Measurements from ENCODE around the gene TNFRSF4. TPM values are rescaled to one million over a fixed set of nuclear protein-coding genes. Genes with fewer than 3 reads are reported as not detected.
A peak's percentile ranks its signal among the peaks of the same experiment; 100 is the strongest.

TNFRSF4 gene
- total and polyA plus RNA-seq, 8 donors = 2.0 to 4.5 (median 3.1) TPM

DNA sequence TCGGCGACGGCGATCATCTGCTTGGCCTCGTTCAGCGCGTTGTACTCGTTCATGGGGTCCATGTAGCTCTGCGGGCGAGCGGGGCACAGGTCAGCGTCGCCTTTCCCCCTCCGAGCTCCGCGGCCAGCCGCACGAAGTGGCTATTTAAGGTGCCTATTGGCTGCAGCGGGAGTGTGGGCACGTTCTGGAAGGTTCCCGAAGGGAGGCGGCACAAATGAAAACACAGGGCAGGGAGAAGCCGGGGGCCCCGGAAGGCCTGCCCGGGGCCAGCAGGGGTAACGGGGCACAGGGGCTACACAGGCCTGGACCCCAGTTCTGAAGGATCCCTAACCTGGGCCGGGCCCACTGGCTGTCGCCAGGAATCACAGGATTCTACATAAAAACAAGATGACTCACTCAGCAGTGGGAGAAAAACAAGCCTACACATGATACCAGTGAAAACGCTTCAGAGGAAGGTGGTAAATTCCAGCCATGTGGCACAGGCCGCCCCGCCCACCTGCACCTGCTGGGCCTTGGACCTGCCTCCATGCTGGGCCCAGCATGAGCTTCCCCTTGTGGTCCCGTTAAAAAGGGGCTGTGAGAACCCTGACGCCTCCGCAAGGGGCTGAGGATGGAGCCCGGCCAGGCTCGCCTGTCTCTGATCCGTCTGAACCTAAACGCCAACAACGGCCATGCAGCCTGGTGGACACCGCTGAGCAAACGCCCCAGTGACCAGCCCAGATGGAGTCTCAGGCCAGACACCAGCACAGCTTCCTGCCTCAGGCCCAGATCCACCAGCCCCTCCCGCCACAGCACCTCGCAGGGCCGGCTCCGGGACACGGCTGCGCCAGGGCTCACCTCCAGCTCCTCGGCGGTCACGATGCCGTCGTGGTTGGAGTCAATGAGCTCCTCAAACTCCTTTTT lies 3.9 kb upstream of the TNFRSF4 start:
- Histone ChIP-seq H3K36me3 (peaks cover 0 to 77% of the 10 kb centered on the region in 2 donors), H3K27me3 (peaks cover 0 to 17% of the 10 kb centered on the region in 2 donors), H3K27ac (no peak overlapping the region), H3K9me3 (no peaks in the 10 kb centered on the region), H3K4me1 (peaks cover 0 to 30% of the 10 kb centered on the region in 2 donors), H3K4me3 (no peak overlapping the region)
- intact Hi-C loops (cut with DNase I) = no loop called here
- no peak for ATAC-seq
- no peak for DNase-seq
- TF ChIP-seq, protein P1, sequence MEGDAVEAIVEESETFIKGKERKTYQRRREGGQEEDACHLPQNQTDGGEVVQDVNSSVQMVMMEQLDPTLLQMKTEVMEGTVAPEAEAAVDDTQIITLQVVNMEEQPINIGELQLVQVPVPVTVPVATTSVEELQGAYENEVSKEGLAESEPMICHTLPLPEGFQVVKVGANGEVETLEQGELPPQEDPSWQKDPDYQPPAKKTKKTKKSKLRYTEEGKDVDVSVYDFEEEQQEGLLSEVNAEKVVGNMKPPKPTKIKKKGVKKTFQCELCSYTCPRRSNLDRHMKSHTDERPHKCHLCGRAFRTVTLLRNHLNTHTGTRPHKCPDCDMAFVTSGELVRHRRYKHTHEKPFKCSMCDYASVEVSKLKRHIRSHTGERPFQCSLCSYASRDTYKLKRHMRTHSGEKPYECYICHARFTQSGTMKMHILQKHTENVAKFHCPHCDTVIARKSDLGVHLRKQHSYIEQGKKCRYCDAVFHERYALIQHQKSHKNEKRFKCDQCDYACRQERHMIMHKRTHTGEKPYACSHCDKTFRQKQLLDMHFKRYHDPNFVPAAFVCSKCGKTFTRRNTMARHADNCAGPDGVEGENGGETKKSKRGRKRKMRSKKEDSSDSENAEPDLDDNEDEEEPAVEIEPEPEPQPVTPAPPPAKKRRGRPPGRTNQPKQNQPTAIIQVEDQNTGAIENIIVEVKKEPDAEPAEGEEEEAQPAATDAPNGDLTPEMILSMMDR (IDR thresholded peaks at IDR 0.05) = no peak

DNA sequence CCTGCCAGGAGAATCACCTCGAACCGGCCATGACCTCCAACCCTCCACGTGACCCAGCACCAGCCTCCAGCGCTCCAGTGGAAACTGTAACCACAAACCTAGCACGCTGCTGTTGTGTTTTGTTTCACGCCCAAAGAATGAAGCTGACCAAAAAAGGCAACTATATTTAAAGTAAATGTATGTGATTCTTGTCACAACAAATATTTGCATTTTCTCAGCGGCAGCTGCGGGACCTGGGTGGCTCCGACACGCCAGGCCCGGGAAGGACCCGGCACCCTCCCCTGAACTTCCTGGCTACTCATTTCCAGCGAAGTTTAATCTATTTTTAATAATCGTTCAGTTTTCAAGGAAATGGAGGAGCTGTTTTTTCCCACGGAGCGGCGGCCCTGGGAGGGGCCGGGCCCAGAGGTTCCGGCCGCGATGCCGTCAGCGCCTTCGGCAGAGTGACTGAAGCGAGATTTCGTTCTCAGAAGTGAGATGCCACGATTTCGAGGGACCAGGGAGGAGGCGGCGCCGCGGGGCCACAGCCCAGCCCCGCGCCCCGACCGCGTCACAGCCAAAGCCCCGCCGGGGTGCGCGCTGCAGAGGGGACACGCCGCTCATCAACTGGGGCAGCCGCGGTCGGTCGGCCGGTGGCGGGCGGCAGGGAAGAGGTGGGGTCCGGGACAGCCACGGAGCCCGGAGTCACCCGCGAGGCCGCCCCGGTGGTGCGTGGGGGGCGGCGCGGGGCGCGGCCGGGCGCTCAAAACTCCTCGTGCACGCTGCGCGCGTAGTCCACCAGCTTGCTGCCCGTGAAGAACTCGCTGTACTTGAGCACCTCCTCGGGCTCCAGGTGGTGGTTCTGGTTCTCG lies 3.0 kb upstream of the TNFRSF4 start:
- Histone ChIP-seq H3K4me3 (no peak overlapping the region), H3K27ac (no peak overlapping the region), H3K9me3 (no peaks in the 10 kb centered on the region), H3K4me1 (peaks cover 0 to 38% of the 10 kb centered on the region in 2 donors), H3K27me3 (peaks cover 0 to 22% of the 10 kb centered on the region in 2 donors), H3K36me3 (peaks cover 0 to 69% of the 10 kb centered on the region in 2 donors)
- intact Hi-C loops (cut with DNase I) = no loop called here
- TF ChIP-seq, protein P1 (IDR thresholded peaks at IDR 0.05) = no peak
- DNase-seq (no peak), ATAC-seq (no peak)

DNA sequence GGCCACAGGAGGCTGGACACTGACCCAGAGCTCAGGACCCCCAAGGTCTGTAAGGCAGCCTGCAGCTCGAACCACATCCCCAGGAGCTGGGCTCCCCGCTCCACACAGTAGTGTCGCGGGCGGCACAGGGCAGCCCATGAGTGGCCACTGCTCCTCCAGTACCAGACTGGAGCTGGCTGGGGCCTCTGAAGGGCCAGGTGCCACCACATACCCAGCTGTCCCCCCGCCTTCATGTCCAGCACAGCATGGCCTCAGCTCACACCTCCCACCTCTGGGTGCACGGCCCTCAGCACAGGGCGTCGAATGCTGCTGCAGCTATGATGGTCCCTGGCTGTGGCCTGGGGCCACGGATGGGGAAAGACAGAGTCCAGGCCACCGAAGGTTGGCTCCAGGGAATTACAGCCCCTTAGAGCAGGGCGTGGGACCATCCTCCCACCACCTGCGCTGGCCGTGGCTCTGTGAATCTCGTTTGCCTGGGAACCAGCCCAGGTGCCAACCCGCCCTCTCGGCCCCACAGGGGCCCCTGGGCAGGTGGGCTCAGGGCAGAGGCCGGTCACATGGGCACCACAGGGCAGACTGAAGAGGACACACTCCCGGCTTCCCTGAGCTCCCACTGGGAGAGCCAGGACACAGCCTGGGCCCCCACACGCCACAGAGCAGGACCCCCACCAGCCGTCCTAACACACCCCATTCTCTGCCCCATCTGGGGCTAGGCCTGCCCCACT lies 2.1 kb upstream of the TNFRSF4 start:
- Histone ChIP-seq H3K36me3 (peaks cover 0 to 59% of the 10 kb centered on the region in 2 donors), H3K27me3 (peaks cover 0 to 26% of the 10 kb centered on the region in 2 donors), H3K4me3 (no peak overlapping the region), H3K4me1 (peaks cover 0 to 40% of the 10 kb centered on the region in 2 donors), H3K27ac (peak overlapping the region in 1 of 2 donors; percentile 28), H3K9me3 (no peaks in the 10 kb centered on the region)
- TF ChIP-seq, protein P1 (IDR thresholded peaks at IDR 0.05) = no peak
- ATAC-seq (no peak), DNase-seq (peak in 1 of 4 donors; percentile 65)
- intact Hi-C loops (cut with DNase I) = no loop called here

DNA sequence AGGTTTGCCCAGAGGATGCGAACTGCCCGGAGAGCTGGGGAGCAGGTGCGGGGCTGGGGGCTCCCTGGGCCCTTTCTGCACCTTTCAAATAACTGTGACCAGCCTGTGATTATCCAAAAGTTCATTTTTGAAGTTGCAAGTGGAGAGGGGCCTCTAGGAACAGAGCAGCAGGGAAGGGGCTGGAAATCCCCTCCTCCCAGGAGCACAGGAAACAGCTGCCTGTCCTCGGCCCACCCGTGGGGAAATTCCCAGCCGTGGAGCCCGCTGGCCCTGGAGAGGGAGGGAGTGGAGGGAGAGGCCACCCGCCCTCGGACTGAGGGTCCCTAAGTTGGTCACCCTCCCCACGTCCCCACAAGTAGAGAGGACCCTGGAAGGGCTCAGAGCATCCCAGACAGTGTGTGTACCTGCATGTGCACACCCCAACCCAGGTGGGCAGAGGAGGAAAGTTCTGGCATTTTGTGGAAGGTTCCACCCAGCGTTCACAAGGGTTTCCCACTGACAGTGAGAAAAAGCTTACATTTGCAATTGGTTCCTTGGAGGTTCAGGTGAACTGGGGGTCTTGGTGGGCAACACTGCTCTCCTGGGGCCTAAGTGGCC lies 1.2 kb upstream of the TNFRSF4 start:
- H3K4me1 ChIP-seq = peaks cover 0 to 40% of the 10 kb centered on the region in 2 donors
- H3K27me3 ChIP-seq = peaks cover 0 to 26% of the 10 kb centered on the region in 2 donors
- DNase-seq (peak in 1 of 4 donors; percentile 68), ATAC-seq (no peak)
- intact Hi-C loops (cut with DNase I) = no loop called here
- H3K27ac ChIP-seq = peak overlapping the region in 1 of 2 donors; percentile 28
- H3K4me3 ChIP-seq = no peak overlapping the region
- H3K36me3 ChIP-seq = peaks cover 0 to 51% of the 10 kb centered on the region in 2 donors
- H3K9me3 ChIP-seq = no peaks in the 10 kb centered on the region
- TF ChIP-seq, protein P1 (IDR thresholded peaks at IDR 0.05) = no peak

Data from left lung (tissue), 10 donors.